ENCODE measurements around the gene FILIP1. TPM values are rescaled to one million over a fixed set of nuclear protein-coding genes. Genes with fewer than 3 reads are reported as not detected.

Gene FILIP1
- total RNA-seq, 4 donors from 2014 or later, result 57.5 to 123 (median 93.8) TPM

DNA sequence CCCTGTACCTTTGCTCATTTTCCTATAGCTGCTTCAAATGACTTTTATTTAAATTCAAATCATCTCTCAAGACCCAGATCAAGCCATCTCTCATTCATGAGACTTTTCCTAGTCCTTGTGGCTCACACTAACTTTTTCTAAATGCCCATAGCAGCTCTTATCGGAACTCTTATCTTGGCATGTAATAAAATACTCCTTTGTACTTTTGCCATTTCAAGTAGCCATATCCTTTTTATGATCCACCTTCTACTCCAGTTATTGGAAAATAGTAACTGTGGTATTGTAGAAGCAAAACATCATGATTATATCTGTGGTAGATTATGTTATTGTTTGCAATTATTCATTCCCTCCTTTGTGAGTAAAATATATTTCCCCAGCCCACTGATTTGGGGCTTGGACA is 37.6 kb upstream of the FILIP1 start:
- in situ Hi-C loops (cut with MboI; ENCODE audit: low sequenced_read_pairs in 4 of 4), result no loop called here
- DNase-seq (no peak), ATAC-seq (no peak)
- no peaks in the 10 kb centered on the region for H3K36me3 ChIP-seq
- TF ChIP-seq POLR2A (IDR thresholded peaks at IDR 0.05), result no peak
- TF ChIP-seq, protein P1, sequence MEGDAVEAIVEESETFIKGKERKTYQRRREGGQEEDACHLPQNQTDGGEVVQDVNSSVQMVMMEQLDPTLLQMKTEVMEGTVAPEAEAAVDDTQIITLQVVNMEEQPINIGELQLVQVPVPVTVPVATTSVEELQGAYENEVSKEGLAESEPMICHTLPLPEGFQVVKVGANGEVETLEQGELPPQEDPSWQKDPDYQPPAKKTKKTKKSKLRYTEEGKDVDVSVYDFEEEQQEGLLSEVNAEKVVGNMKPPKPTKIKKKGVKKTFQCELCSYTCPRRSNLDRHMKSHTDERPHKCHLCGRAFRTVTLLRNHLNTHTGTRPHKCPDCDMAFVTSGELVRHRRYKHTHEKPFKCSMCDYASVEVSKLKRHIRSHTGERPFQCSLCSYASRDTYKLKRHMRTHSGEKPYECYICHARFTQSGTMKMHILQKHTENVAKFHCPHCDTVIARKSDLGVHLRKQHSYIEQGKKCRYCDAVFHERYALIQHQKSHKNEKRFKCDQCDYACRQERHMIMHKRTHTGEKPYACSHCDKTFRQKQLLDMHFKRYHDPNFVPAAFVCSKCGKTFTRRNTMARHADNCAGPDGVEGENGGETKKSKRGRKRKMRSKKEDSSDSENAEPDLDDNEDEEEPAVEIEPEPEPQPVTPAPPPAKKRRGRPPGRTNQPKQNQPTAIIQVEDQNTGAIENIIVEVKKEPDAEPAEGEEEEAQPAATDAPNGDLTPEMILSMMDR (IDR thresholded peaks at IDR 0.05 in 4 of 5, conservative IDR thresholded peaks at IDR 0.05 in 1 of 5), result no peak
- no peaks in the 10 kb centered on the region for H3K9me3 ChIP-seq
- no peak overlapping the region for H3K4me3 ChIP-seq
- no peak overlapping the region for H3K27ac ChIP-seq
- no peaks in the 10 kb centered on the region for H3K27me3 ChIP-seq
- intact Hi-C loops (cut with DNase I; ENCODE audit: low total_unique reads), result no loop called here
- H3K4me1 ChIP-seq, result no peaks in the 10 kb centered on the region

DNA sequence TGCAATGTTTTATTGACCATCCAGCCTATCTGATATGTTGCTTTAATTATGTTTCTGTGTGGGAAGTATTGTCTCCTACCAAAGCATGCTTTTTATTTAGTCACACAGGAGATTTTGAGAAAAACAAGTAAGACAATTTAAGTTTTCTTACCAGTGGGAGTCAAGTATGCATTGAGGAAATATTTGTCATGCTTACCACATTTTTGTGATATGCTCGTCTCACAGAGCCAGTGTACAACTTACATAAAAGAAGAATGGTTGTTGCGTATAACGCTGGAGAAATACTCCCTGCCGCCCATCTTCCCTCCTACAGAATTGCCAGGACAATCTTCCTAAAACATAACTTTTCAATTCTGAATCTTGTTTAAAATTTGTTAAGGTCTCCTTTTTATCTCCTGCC is 37.1 kb upstream of the FILIP1 start:
- intact Hi-C loops (cut with DNase I; ENCODE audit: low total_unique reads) (no loop called here), in situ Hi-C loops (cut with MboI; ENCODE audit: low sequenced_read_pairs in 4 of 4) (no loop called here)
- DNase-seq, result no peak
- Histone ChIP-seq H3K27me3 (no peaks in the 10 kb centered on the region), H3K9me3 (no peaks in the 10 kb centered on the region), H3K27ac (no peak overlapping the region), H3K4me3 (no peak overlapping the region), H3K4me1 (no peaks in the 10 kb centered on the region), H3K36me3 (no peaks in the 10 kb centered on the region)
- ATAC-seq, result no peak
- TF ChIP-seq, protein P1 (IDR thresholded peaks at IDR 0.05 in 4 of 5, conservative IDR thresholded peaks at IDR 0.05 in 1 of 5), result no peak
- no peak for TF ChIP-seq POLR2A (IDR thresholded peaks at IDR 0.05)

DNA sequence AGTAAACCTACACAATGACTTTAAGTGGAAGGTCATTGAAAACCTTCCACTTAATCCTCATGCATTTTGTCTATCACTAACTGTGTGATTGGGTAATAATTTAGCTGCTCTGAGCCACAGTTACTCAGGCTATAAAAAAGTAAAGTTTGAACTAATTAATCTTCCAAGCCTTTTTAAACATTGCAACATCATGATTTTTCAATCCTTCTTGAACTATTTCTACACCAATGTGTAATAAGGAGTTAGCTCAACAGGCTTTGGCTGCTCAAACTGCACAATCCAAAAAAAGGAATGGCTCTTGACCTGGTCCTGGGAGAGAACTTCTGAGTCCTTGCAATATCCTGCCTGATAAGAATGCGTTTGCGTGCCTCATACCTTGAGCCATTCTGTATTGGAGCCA is 34.8 kb upstream of the FILIP1 start:
- intact Hi-C loops (cut with DNase I; ENCODE audit: low total_unique reads) (no loop called here), in situ Hi-C loops (cut with MboI; ENCODE audit: low sequenced_read_pairs in 4 of 4) (loop anchor here in 3 of 4 donors (5.0 to 10.0 kb wide), 2 partner anchors 261 to 264 kb away; no protein-coding TSS in a partner anchor)
- Histone ChIP-seq H3K4me3 (no peak overlapping the region), H3K27me3 (no peaks in the 10 kb centered on the region), H3K27ac (no peak overlapping the region), H3K4me1 (no peaks in the 10 kb centered on the region), H3K36me3 (no peaks in the 10 kb centered on the region), H3K9me3 (no peaks in the 10 kb centered on the region)
- DNase-seq, result no peak
- TF ChIP-seq, protein P1 (IDR thresholded peaks at IDR 0.05 in 4 of 5, conservative IDR thresholded peaks at IDR 0.05 in 1 of 5), result no peak
- TF ChIP-seq POLR2A (IDR thresholded peaks at IDR 0.05), result no peak
- no peak for ATAC-seq

DNA sequence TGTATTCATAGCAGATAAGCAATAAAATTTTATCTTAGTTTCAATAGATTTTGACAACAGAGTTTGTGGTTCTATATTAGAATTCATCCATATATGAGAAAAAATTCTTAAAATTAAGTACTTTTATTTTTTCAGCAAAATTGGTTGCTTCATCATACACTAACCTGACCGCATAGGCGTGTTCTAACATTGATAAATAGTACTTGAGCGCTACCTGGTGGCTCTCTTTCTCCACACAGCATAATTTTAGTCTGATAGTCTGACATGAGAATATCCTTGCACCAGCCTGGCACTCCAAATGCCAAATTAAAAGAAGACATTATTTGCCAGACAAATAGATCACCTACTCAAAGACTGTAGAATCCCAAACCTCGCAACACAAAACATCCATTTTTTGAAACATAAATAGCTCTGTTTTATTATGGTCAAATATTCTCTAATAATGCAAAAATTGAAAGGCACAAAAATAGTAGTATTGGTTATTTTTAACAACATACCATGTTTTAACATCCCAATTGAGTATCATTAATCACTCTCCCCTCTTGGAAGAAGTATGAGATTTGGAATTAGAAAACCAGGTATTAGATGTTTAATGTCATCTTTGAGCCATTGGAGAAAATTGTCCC is 33.0 kb upstream of the FILIP1 start:
- in situ Hi-C loops (cut with MboI; ENCODE audit: low sequenced_read_pairs in 4 of 4), result loop anchor here in 3 of 4 donors (5.0 to 10.0 kb wide), 2 partner anchors 259 to 262 kb away; no protein-coding TSS in a partner anchor
- no peak overlapping the region for H3K4me3 ChIP-seq
- H3K36me3 ChIP-seq, result no peaks in the 10 kb centered on the region
- peak; percentile 89 to 94 for ATAC-seq
- H3K27me3 ChIP-seq, result no peaks in the 10 kb centered on the region
- no peaks in the 10 kb centered on the region for H3K9me3 ChIP-seq
- intact Hi-C loops (cut with DNase I; ENCODE audit: low total_unique reads), result loop anchor here (1.0 to 2.0 kb wide), 3 partner anchors 158 to 260 kb away; no protein-coding TSS in a partner anchor
- DNase-seq, result peak; percentile 8 to 30
- no peak overlapping the region for H3K27ac ChIP-seq
- no peaks in the 10 kb centered on the region for H3K4me1 ChIP-seq
- TF ChIP-seq POLR2A (IDR thresholded peaks at IDR 0.05), result no peak
- TF ChIP-seq, protein P1 (IDR thresholded peaks at IDR 0.05 in 4 of 5, conservative IDR thresholded peaks at IDR 0.05 in 1 of 5), result peak; percentile 72 to 84 (median 74)
